Upper lobe of left lung (tissue), 6 donors: ENCODE results near the gene NTN1. TPM values are rescaled to one million over a fixed set of nuclear protein-coding genes. Genes with fewer than 3 reads are reported as not detected.

Experiments
- ATAC-seq, 2 donors: fragments of 200-7000 bp; cut with Tn5 transposase; one replicate each; pipeline ENCODE4 v1.9.1; 2022; ENCODE audit warnings: mild to moderate bottlenecking in 2 of 2, moderate library complexity in 2 of 2; ENCODE audit not compliant: low FRiP score in 2 of 2
- DNase-seq, 2 donors: peaks; one replicate each; pipeline ENCODE4 v3.0.0-alpha.2; 2019 to 2020
- H3K27ac ChIP-seq, 4 donors: fragments of 200-600 bp; sonication (generic); one replicate each; pipeline ENCODE4 v1.5.1; 2016 to 2019
- H3K27me3 ChIP-seq, 4 donors: fragments of 200-600 bp; sonication (generic); one replicate each; pipeline ENCODE4 v1.5.1; 2017 to 2019
- H3K36me3 ChIP-seq, 4 donors: fragments of 200-600 bp; sonication (generic); one replicate each; pipeline ENCODE4 v1.5.1; 2016 to 2019
- H3K4me1 ChIP-seq, 4 donors: fragments of 200-600 bp; sonication (generic); one replicate each; pipeline ENCODE4 v1.5.1; 2018 to 2019
- H3K4me3 ChIP-seq, 4 donors: fragments of 200-600 bp; sonication (generic); one replicate each; pipeline ENCODE4 v1.5.1; 2017 to 2019; ENCODE audit warnings: mild to moderate bottlenecking in 2 of 4, moderate library complexity in 1 of 4
- H3K9me3 ChIP-seq, 4 donors: fragments of 200-600 bp; sonication (generic); one replicate each; pipeline ENCODE4 v1.5.1; 2018 to 2019
- EP300 ChIP-seq, 4 donors: sonication (generic); formaldehyde crosslinking; IDR thresholded peaks; one replicate each; pipeline ENCODE4 v1.5.1; 2017; ENCODE audit warnings: antibody characterized with exemption in 4 of 4, control low read depth in 2 of 4
- POLR2A ChIP-seq, 4 donors: fragments of 450-650 bp; IDR thresholded peaks; one replicate each; pipeline ENCODE4 v1.5.1; 2016 to 2017; ENCODE audit warnings: antibody characterized with exemption in 4 of 4, mild to moderate bottlenecking in 2 of 4
- POLR2AphosphoS5 ChIP-seq, 2 donors: sonication (generic); formaldehyde crosslinking; IDR thresholded peaks; one replicate each; pipeline ENCODE4 v1.5.1; 2017; ENCODE audit warnings: antibody characterized with exemption in 2 of 2
- WGBS, 2 donors: methylation state at CpG; one replicate each; pipeline ENCODE4 v1.1.5; 2017 to 2018; 5-methylcytosine and 5-hydroxymethylcytosine counted together
- total RNA-seq, 6 donors: library from RNA; depleted of rRNA in 4 of 6; stranded (reverse); fragments of >200 nt in 4 of 6; gene quantifications; one replicate each; pipeline versions ENCODE4 v1.1.0 to v1.2.1, GENCODE V29; 2016 to 2021
- TF ChIP-seq, protein P1 (sequence below), 6 experiments: fragments of 450-650 bp in 4 of 6; fragments of 200-600 bp in 2 of 6; sonication (generic) in 2 of 6; IDR thresholded peaks; one replicate each; pipeline ENCODE4 v1.5.1; 2016 to 2019; ENCODE audit warnings: antibody characterized with exemption in 6 of 6
- donor health status: DM: no; HTN: no; CAD: no; lungs with moderate emphysema.
- donor health status: DM: no; HTN: yes; CAD: no; lungs with severe emphysema.

The NTN1 gene
- total RNA-seq, 6 donors from 2014 or later, result 2.6 to 9.1 (median 4.1) TPM

DNA sequence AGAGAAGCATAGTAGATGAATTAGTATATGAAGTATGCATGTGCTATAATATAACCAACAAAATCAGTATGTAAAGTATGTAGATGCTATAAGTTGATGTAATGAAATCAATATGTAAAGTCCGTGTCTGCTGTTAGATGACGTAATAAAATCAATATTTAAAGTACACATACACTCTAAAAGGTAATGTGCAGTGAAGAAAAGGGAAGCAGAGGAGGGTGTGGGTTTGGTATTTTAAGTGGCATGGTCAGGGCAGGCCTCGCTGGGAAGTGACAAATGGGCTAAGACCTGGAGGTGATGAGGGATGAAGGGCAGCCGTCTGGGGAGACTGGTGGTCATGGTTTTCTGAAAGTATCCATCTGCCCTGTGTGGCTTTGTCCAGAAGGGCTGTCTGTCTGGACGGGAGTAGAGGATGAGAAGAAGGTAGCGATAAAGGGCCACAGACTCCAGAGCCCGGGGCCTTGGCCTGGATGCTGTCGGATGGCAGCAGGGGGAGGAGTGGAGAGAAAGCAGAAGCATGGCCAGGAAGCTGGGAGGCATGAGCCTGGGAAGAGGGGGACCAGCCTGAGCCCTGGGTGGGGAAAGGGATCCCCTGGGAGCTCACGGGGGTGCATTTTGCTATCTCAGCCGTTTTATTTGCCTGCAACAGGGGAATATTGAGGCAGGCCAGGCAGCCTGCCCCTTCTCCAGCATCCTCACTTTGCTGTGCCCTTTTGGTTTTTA is 121.6 kb downstream of the NTN1 start:
- 73 to 76% methylated on average over 10 of the region's 10 CpGs for WGBS, 2 donors
- Histone ChIP-seq H3K4me3 (no peak overlapping the region), H3K36me3 (no peaks in the 10 kb centered on the region), H3K27ac (no peak overlapping the region), H3K4me1 (no peaks in the 10 kb centered on the region), H3K27me3 (no peaks in the 10 kb centered on the region), H3K9me3 (no peaks in the 10 kb centered on the region)
- ATAC-seq, result no peak
- no peak for DNase-seq
- TF ChIP-seq, protein P1, sequence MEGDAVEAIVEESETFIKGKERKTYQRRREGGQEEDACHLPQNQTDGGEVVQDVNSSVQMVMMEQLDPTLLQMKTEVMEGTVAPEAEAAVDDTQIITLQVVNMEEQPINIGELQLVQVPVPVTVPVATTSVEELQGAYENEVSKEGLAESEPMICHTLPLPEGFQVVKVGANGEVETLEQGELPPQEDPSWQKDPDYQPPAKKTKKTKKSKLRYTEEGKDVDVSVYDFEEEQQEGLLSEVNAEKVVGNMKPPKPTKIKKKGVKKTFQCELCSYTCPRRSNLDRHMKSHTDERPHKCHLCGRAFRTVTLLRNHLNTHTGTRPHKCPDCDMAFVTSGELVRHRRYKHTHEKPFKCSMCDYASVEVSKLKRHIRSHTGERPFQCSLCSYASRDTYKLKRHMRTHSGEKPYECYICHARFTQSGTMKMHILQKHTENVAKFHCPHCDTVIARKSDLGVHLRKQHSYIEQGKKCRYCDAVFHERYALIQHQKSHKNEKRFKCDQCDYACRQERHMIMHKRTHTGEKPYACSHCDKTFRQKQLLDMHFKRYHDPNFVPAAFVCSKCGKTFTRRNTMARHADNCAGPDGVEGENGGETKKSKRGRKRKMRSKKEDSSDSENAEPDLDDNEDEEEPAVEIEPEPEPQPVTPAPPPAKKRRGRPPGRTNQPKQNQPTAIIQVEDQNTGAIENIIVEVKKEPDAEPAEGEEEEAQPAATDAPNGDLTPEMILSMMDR (IDR thresholded peaks at IDR 0.05), result no peak
- TF ChIP-seq POLR2A (IDR thresholded peaks at IDR 0.05) (no peak), POLR2AphosphoS5 (IDR thresholded peaks at IDR 0.05) (no peak), EP300 (IDR thresholded peaks at IDR 0.05) (no peak)

DNA sequence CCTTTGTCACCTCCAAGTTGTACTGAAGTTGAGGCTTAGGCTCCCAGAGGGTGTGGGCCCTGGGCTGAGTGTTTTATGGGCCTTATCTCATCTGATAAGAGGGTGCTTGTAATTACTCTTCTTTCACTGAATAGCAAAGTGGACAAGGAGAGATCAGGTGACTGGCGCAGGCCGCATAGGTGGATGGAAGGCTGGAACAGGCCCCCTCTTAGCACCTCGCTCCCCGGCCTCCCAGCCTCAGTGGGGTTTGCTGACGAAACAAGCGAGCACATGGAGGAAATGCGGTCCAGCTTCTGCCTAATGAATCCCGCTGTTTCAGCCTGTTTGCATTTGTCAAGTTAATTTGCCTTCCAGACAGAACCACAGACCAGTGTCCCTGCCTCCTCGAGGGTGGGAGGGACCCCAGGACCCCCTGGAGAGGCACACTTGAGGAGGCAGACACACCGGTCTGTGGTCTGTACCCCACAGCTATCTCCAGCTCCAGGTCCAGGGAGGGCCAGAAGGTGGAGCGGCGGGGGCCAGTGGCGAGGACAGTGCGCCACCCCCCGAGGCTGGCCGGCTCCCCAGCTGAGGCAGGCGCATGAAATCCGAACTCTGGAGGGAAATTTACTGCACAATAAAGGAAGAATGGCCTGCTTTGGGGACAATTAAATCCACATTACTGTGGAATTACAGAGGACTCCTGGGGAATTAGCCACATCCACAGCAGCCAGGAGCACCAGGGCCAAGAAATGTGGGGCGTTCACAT is 123.4 kb downstream of the NTN1 start:
- H3K4me3 ChIP-seq, result no peak overlapping the region
- TF ChIP-seq POLR2AphosphoS5 (IDR thresholded peaks at IDR 0.05), result no peak
- TF ChIP-seq, protein P1 (IDR thresholded peaks at IDR 0.05), result no peak
- TF ChIP-seq POLR2A (IDR thresholded peaks at IDR 0.05), result no peak
- no peak for TF ChIP-seq EP300 (IDR thresholded peaks at IDR 0.05)
- H3K36me3 ChIP-seq, result no peaks in the 10 kb centered on the region
- H3K4me1 ChIP-seq, result no peaks in the 10 kb centered on the region
- whole genome bisulfite sequencing, 2 donors, result 79 to 82% methylated on average over 12 to 19 of the region's 19 CpGs
- H3K9me3 ChIP-seq, result no peaks in the 10 kb centered on the region
- no peak for ATAC-seq
- H3K27me3 ChIP-seq, result no peaks in the 10 kb centered on the region
- H3K27ac ChIP-seq, result no peak overlapping the region
- peak in 1 of 2 donors; percentile 52 for DNase-seq

DNA sequence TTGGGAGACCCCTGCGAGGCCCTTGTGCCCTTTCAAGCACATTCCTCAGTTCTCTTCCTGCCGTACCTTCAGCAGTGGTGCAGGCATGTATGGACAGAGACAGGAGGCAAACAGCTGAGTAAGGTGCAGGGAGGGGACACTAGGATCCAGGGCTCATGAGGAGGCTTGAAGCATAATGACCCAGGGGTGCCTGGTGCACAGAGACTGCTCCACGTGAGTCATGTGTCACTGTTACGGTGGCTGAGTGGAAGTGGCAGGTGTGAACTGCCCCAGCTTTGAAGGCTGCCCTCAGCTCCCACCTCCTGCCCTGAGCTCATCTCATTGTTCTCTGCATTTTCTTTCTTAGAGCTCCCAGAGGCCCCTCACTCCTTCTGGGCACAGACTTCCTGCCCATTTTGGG is 124.8 kb downstream of the NTN1 start:
- Histone ChIP-seq H3K9me3 (no peaks in the 10 kb centered on the region), H3K36me3 (no peaks in the 10 kb centered on the region), H3K4me1 (peaks cover 0 to 8% (median 3%) of the 10 kb centered on the region in 4 donors), H3K4me3 (no peak overlapping the region), H3K27ac (no peak overlapping the region), H3K27me3 (no peaks in the 10 kb centered on the region)
- no peak for ATAC-seq
- WGBS, 2 donors, result 58 to 60% methylated on average over 3 to 4 of the region's 4 CpGs
- TF ChIP-seq, protein P1 (IDR thresholded peaks at IDR 0.05), result no peak
- TF ChIP-seq POLR2AphosphoS5 (IDR thresholded peaks at IDR 0.05) (no peak), EP300 (IDR thresholded peaks at IDR 0.05) (no peak), POLR2A (IDR thresholded peaks at IDR 0.05) (no peak)
- DNase-seq, result no peak

DNA sequence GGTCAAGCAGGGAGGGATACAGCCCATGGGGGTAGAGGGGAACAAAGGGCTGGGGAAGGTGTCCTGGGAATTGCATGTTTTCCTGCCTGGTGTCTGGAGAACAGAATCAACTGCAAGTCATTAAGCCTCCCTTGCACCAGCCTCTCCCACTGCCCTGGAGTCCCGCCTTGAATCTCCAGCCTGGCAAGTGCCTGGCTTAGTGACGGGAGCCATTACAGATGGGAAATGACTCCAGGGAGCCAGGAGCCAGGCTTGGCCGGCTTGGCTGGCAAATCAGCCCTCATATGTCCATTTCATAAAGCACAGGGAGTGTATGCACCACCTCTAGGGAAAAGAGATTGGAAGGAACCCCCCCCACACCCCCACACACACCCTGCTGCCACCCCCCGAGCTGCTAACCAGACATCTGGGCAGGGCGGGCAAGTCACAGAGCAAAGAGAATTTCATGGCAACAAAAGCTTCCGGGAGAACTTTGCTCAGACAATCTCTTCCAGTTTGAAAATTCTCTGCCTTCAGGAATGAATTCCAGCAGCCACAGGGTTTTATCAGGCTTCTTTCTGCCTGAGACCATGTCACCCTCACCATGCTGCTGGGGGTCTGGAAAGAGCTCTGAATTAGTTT is 127.7 kb downstream of the NTN1 start:
- Histone ChIP-seq H3K27ac (no peak overlapping the region), H3K27me3 (no peaks in the 10 kb centered on the region), H3K36me3 (no peaks in the 10 kb centered on the region), H3K4me3 (no peak overlapping the region), H3K4me1 (peaks cover 0 to 11% (median 5%) of the 10 kb centered on the region in 4 donors), H3K9me3 (no peaks in the 10 kb centered on the region)
- 48 to 73% methylated on average over 5 to 6 of the region's 6 CpGs for WGBS, 2 donors
- TF ChIP-seq, protein P1 (IDR thresholded peaks at IDR 0.05), result no peak
- DNase-seq (no peak), ATAC-seq (no peak)
